K562 (cell line): ENCODE results near the gene FMN1. TPM values are rescaled to one million over a fixed set of nuclear protein-coding genes. Genes with fewer than 3 reads are reported as not detected.

Source experiments
- ATAC-seq: fragments of 200-7000 bp; cut with Tn5 transposase; 3 replicates; pipeline ENCODE4 v1.9.1; 2020; ENCODE audit warnings: moderate library complexity
- BruUV-seq: library from RNA; stranded (reverse); fragments of 400-500 nt; replicated peaks from 2 replicates; lab custom pipeline; 2021; lab: Mats Ljungman, UMichigan
- CTCF ChIA-PET: fragments of 300-600 bp; formaldehyde crosslinking; extraction: SDS; loops from one replicate; lab custom pipeline; 2021; ENCODE audit warnings: low intra/inter-chr PET ratio; lab: Yijun Ruan, JAX
- POLR2A ChIA-PET: fragments of 300-600, 350-650 bp; sonication (Branson Sonifier 250); formaldehyde crosslinking; extraction: SDS; loops from one replicate; lab custom pipeline; 2021; ENCODE audit warnings: antibody characterized with exemption, inconsistent platforms; lab: Yijun Ruan, JAX
- DNase-seq, 4 experiments: peaks; one replicate each; pipeline versions ENCODE4 v3.0.0 to v3.0.0-alpha.2; 2011 to 2018; ENCODE audit warnings: low spot score in 3 of 4, mixed read lengths in 3 of 4; ENCODE audit errors: extremely low read depth in 1 of 4
- FAIRE-seq: peaks from 2 replicates; lab custom pipeline; 2011; peaks lifted over from hg19 to GRCh38; lab: Jason Lieb, UNC
- H2AFZ ChIP-seq: 2 replicates; pipeline ENCODE4 v1.6.0; 2011; ENCODE audit warnings: low read depth, low read length, control low read depth, inconsistent platforms
- H3K27ac ChIP-seq: fragments of 200-600 bp; 3 replicates; pipeline ENCODE4 v1.8.0; 2011; ENCODE audit warnings: low read depth, mild to moderate bottlenecking, control low read depth, inconsistent platforms, low read length, moderate library complexity, mixed read lengths; ENCODE audit errors: extremely low read depth
- H3K27me3 ChIP-seq, 2 experiments: fragments of 300-600 bp in 1 of 2; 2 replicates in 1 of 2; 3 replicates in 1 of 2; pipeline versions ENCODE4 v1.6.0 to v1.8.0; 2011; ENCODE audit warnings: inconsistent platforms in 2 of 2, low read length in 2 of 2, mild to moderate bottlenecking in 1 of 2, mixed read lengths in 1 of 2, moderate library complexity in 1 of 2; ENCODE audit not compliant: control insufficient read depth in 2 of 2, insufficient read depth in 2 of 2
- H3K36me3 ChIP-seq: fragments of 300-600 bp; 3 replicates; pipeline ENCODE4 v1.8.0; 2011; ENCODE audit warnings: mild to moderate bottlenecking, low read length, inconsistent platforms; ENCODE audit not compliant: control insufficient read depth, insufficient read depth
- H3K4me1 ChIP-seq, 2 experiments: fragments of 200-600 bp in 1 of 2; replicated peaks in 1 of 2; 2 replicates in 1 of 2; 3 replicates in 1 of 2; pipeline versions ENCODE4 v1.5.1 to v1.8.0; 2011; ENCODE audit warnings: inconsistent platforms in 2 of 2, low read length in 2 of 2, mild to moderate bottlenecking in 1 of 2, mixed read lengths in 1 of 2, moderate library complexity in 1 of 2; ENCODE audit not compliant: control insufficient read depth in 2 of 2, insufficient read depth in 2 of 2
- H3K4me2 ChIP-seq: 2 replicates; pipeline ENCODE4 v1.6.1; 2011; ENCODE audit warnings: low read length, control low read depth, inconsistent platforms, mixed read lengths; ENCODE audit not compliant: insufficient read depth
- H3K4me3 ChIP-seq: fragments of 200-600 bp; sonication (generic), shearing (Covaris generic); 2 replicates; pipeline ENCODE4 v1.5.1; 2016; ENCODE audit warnings: control low read depth, inconsistent platforms
- H3K79me2 ChIP-seq: fragments of 200-600 bp; 3 replicates; pipeline ENCODE4 v1.8.0; 2011; ENCODE audit warnings: low read length, inconsistent platforms; ENCODE audit not compliant: control insufficient read depth, insufficient read depth
- H3K9ac ChIP-seq, 2 experiments: 2 replicates each; pipeline versions ENCODE4 v1.6.0 to v1.6.1; 2011; ENCODE audit warnings: low read depth in 2 of 2, low read length in 2 of 2, control low read depth in 1 of 2, inconsistent platforms in 1 of 2, mild to moderate bottlenecking in 1 of 2, mixed read lengths in 1 of 2; ENCODE audit not compliant: insufficient read depth in 1 of 2
- H3K9me1 ChIP-seq: one replicate; pipeline ENCODE4 v1.6.0; 2011; ENCODE audit warnings: inconsistent platforms, mild to moderate bottlenecking, low read length, moderate library complexity; ENCODE audit not compliant: control insufficient read depth, insufficient read depth
- H3K9me3 ChIP-seq: replicated peaks from 2 replicates; pipeline ENCODE4 v1.5.1; 2011; ENCODE audit warnings: low read depth, low read length, inconsistent platforms; ENCODE audit not compliant: control insufficient read depth, insufficient read depth
- H4K20me1 ChIP-seq: replicated peaks from 2 replicates; pipeline ENCODE4 v1.6.1; 2011; ENCODE audit warnings: low read length, inconsistent platforms, mixed read lengths; ENCODE audit not compliant: control insufficient read depth, insufficient read depth
- CBX3 ChIP-seq, 2 experiments: IDR thresholded peaks; 1 replicate in 1 of 2; 2 replicates in 1 of 2; pipeline ENCODE4 v1.6.1; 2012; ENCODE audit warnings: inconsistent platforms in 2 of 2, low read length in 2 of 2, borderline replicate concordance in 1 of 2, control low read depth in 1 of 2
- FOXK2 ChIP-seq, 2 experiments: fragments of 450-650 bp; IDR thresholded peaks in 1 of 2; conservative IDR thresholded peaks in 1 of 2; 2 replicates each; pipeline ENCODE4 v1.6.1; 2016; ENCODE audit warnings: low read depth in 2 of 2, mild to moderate bottlenecking in 1 of 2
- HMGN3 ChIP-seq: IDR thresholded peaks from 2 replicates; pipeline ENCODE4 v1.6.1; 2011; ENCODE audit warnings: borderline replicate concordance, low read depth, mild to moderate bottlenecking, mixed read lengths, low read length; ENCODE audit not compliant: insufficient read length; ENCODE audit errors: extremely low read depth
- NFATC3 ChIP-seq: fragments of 450-650 bp; IDR thresholded peaks from 2 replicates; pipeline ENCODE4 v1.6.1; 2017; ENCODE audit warnings: mild to moderate bottlenecking
- POU5F1 ChIP-seq: fragments of 150-350 bp; IDR thresholded peaks from 2 replicates; pipeline ENCODE4 v1.6.1; 2014; ENCODE audit warnings: borderline replicate concordance, low read length, low read depth, mild to moderate bottlenecking; ENCODE audit not compliant: partially characterized antibody
- SAP30 ChIP-seq: fragments of 200-600 bp; sonication (generic); IDR thresholded peaks from 2 replicates; pipeline ENCODE4 v1.6.1; 2012; ENCODE audit warnings: borderline replicate concordance, low read depth, mild to moderate bottlenecking, moderate library complexity, low read length, control low read depth, inconsistent platforms; ENCODE audit not compliant: insufficient read depth, poor library complexity, severe bottlenecking
- ZNF584 ChIP-seq: fragments of 200-800 bp; sonication (Bioruptor generic); IDR thresholded peaks from 2 replicates; pipeline ENCODE4 v1.6.1; 2016; ENCODE audit warnings: low read depth, mild to moderate bottlenecking, missing genetic modification characterization, missing compliant biosample characterization
- ZNF668 ChIP-seq: fragments of 250-450 bp; sonication (Bioruptor Pico); IDR thresholded peaks from 2 replicates; pipeline ENCODE4 v1.8.0; 2022; ENCODE audit warnings: mild to moderate bottlenecking, inconsistent platforms
- WGBS: fragments of 100-300 bp; shearing (Covaris generic); methylation state at CpG from one replicate; pipeline ENCODE4 v1.1.6; 2016; ENCODE audit warnings: low coverage, mixed read lengths; ENCODE audit not compliant: insufficient coverage; ENCODE audit errors: missing lambda C conversion rate; 5-methylcytosine and 5-hydroxymethylcytosine counted together
- in situ Hi-C: fragments of 300-500 bp; cut with MboI; formaldehyde crosslinking; loops from 4 replicates; pipeline ENCODE4 v1.15.0; 2018; ENCODE audit warnings: inconsistent platforms, mixed read lengths
- intact Hi-C: fragments of 100-400 bp; cut with micrococcal nuclease; formaldehyde crosslinking; loops from 2 replicates; pipeline ENCODE4 v1.14.2; 2022
- polyA plus RNA-seq, 8 experiments: library from polyadenylated mRNA; depleted of rRNA in 4 of 8; stranded (reverse) in 5 of 8; unstranded in 3 of 8; fragments of >200 nt; fragmentation: Nextera tagmentation in 2 of 8; fragmentation: Illumina TruSeq in 1 of 8; extraction: Ambion mirVana in 2 of 8; extraction: Trizol in 1 of 8; gene quantifications; 2 replicates each; pipeline versions ENCODE4 v1.2.1 to v1.2.3, GENCODE V29; 2011 to 2014; ENCODE audit warnings: inconsistent platforms in 1 of 8, missing spikeins in 1 of 8
- total RNA-seq, 7 experiments: library from RNA; depleted of rRNA in 6 of 7; stranded (reverse); fragments of >200 nt in 6 of 7; fragmentation: Illumina TruSeq in 2 of 7; extraction: Trizol in 2 of 7; gene quantifications; 2 replicates each; pipeline versions ENCODE4 v1.2.1 to v1.2.3, GENCODE V29; 2011 to 2021; ENCODE audit warnings: low replicate concordance in 1 of 7
- TF ChIP-seq, protein P1 (sequence below): sonication (generic); formaldehyde crosslinking; IDR thresholded peaks from 2 replicates; pipeline ENCODE4 v1.8.0; 2022; ENCODE audit warnings: mild to moderate bottlenecking, missing genetic modification reagents

The FMN1 gene
- total and polyA plus RNA-seq, 9 of the 15 experiments (the other 6 are each of a cell fraction or from before 2014, with no cell fraction given), result 0.03 to 0.07 (median 0.04) TPM; not detected in 6

DNA sequence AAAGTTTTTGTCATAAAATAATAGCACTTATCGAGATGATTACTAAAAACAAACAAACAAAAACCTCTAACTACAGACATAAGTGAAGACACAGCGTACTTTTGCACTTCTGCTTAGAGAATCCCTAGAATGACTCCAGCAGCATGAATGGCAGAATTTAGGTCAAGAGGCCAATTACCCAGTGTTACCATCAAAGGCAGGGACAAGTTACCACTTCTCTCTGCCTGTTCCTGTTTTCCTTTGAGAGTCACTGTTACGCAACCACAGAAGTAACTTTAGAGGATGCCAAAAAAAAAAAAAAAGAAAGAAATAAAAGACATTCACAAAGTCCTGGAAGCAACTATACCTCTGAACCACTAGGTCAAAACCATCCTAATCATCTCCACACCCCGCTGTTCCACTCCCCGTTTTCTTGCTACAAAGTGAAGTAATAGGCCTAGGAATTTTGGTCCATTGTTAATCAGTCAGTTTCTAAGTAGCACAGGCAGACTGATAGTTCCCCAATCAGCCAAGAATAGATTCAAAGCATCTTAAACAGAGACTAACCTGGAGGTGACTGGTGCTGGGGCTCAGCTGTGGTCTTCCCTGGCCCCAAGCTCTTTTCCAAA is 41.9 kb downstream of the FMN1 start:
- POLR2A ChIA-PET, result no interaction called here

More for the DNA sequence above, 41.9 kb downstream of the FMN1 start:
- 0% methylated on average over 5 of the region's 5 CpGs for whole genome bisulfite sequencing
- BruUV-seq, result no TSS peak
- no peak overlapping the region for H2AFZ ChIP-seq
- no peak overlapping the region for H3K4me2 ChIP-seq
- H3K9me1 ChIP-seq, result peaks cover 2% of the 10 kb centered on the region
- no peaks in the 10 kb centered on the region for H3K9me3 ChIP-seq
- intact Hi-C loops, result no loop called here
- no peaks in the 10 kb centered on the region for H3K36me3 ChIP-seq
- H4K20me1 ChIP-seq, result no peaks in the 10 kb centered on the region
- no peaks in the 10 kb centered on the region for H3K4me1 ChIP-seq
- no peak for ATAC-seq
- CTCF ChIA-PET, result no interaction called here
- FAIRE-seq, result no peak
- no peak for DNase-seq
- H3K9ac ChIP-seq, result no peak overlapping the region
- H3K4me3 ChIP-seq, result no peak overlapping the region
- H3K79me2 ChIP-seq, result no peaks in the 10 kb centered on the region
- no peak overlapping the region for H3K27ac ChIP-seq
- TF ChIP-seq CBX3 (IDR thresholded peaks at IDR 0.05; ENCODE audit: borderline replicate concordance in 1 of 2, low read length in 2 of 2) (no peak), SAP30 (no peak), ZNF668 (CRISPR knock-in tag) (no peak), FOXK2 (conservative IDR thresholded peaks at IDR 0.05 in 1 of 2, IDR thresholded peaks at IDR 0.05 in 1 of 2; ENCODE audit: low read depth in 2 of 2) (no peak), NFATC3 (no peak), HMGN3 (no peak), POU5F1 (no peak), ZNF584 (no peak)
- TF ChIP-seq, protein P1, sequence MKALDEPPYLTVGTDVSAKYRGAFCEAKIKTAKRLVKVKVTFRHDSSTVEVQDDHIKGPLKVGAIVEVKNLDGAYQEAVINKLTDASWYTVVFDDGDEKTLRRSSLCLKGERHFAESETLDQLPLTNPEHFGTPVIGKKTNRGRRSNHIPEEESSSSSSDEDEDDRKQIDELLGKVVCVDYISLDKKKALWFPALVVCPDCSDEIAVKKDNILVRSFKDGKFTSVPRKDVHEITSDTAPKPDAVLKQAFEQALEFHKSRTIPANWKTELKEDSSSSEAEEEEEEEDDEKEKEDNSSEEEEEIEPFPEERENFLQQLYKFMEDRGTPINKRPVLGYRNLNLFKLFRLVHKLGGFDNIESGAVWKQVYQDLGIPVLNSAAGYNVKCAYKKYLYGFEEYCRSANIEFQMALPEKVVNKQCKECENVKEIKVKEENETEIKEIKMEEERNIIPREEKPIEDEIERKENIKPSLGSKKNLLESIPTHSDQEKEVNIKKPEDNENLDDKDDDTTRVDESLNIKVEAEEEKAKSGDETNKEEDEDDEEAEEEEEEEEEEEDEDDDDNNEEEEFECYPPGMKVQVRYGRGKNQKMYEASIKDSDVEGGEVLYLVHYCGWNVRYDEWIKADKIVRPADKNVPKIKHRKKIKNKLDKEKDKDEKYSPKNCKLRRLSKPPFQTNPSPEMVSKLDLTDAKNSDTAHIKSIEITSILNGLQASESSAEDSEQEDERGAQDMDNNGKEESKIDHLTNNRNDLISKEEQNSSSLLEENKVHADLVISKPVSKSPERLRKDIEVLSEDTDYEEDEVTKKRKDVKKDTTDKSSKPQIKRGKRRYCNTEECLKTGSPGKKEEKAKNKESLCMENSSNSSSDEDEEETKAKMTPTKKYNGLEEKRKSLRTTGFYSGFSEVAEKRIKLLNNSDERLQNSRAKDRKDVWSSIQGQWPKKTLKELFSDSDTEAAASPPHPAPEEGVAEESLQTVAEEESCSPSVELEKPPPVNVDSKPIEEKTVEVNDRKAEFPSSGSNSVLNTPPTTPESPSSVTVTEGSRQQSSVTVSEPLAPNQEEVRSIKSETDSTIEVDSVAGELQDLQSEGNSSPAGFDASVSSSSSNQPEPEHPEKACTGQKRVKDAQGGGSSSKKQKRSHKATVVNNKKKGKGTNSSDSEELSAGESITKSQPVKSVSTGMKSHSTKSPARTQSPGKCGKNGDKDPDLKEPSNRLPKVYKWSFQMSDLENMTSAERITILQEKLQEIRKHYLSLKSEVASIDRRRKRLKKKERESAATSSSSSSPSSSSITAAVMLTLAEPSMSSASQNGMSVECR (CRISPR knock-in tag), result no peak
- in situ Hi-C loops, result no loop called here
- H3K27me3 ChIP-seq, result peaks cover 4 to 17% of the 10 kb centered on the region in 2 experiments; a peak in 3 of 5 replicates
